ENCODE measurements around the gene CPNE4. TPM values are rescaled to one million over a fixed set of nuclear protein-coding genes. Genes with fewer than 3 reads are reported as not detected.

Gene CPNE4
- total RNA-seq, 1 experiment from 2014 or later, result 1.9 TPM

GRCh38 chr3:131555456-131555855 lies 479.4 kb downstream of the CPNE4 start:
- Histone ChIP-seq H3K27me3 (ENCODE audit: insufficient read depth, low read length) (no peaks in the 10 kb centered on the region), H3K4me2 (ENCODE audit: insufficient read depth, insufficient read length, low read length) (no peak overlapping the region), H3K9me3 (ENCODE audit: control insufficient read depth, low read depth, low read length) (no peaks in the 10 kb centered on the region), H3K14ac (ENCODE audit: insufficient read depth, low read length) (no peak overlapping the region), H3K9ac (ENCODE audit: extremely low read depth, insufficient read length, low read length) (no peak overlapping the region), H3K27ac (ENCODE audit: insufficient read length, low read depth, low read length) (no peak overlapping the region), H3K56ac (ENCODE audit: insufficient read length, low read depth, low read length) (no peak overlapping the region), H2BK20ac (ENCODE audit: low read depth, low read length, poor library complexity, severe bottlenecking) (no peak overlapping the region), H4K91ac (ENCODE audit: insufficient read length, low read depth, low read length) (no peak overlapping the region), H3K23ac (ENCODE audit: insufficient read length, low read depth, low read length) (no peak overlapping the region), H4K5ac (ENCODE audit: insufficient read length, low read depth, low read length) (no peak overlapping the region), H3K4me1 (ENCODE audit: insufficient read depth, low read length) (no peaks in the 10 kb centered on the region), H3K79me2 (ENCODE audit: insufficient read depth, low read length) (no peaks in the 10 kb centered on the region), H2BK120ac (ENCODE audit: low read depth, low read length, poor library complexity, severe bottlenecking) (no peak overlapping the region), H2BK12ac (ENCODE audit: insufficient read length, low read depth, low read length) (no peak overlapping the region), H3K18ac (ENCODE audit: insufficient read length, low read depth, low read length) (no peak overlapping the region), H3K79me1 (ENCODE audit: insufficient read depth, low read depth, low read length, poor library complexity, severe bottlenecking) (no peaks in the 10 kb centered on the region), H2AFZ (ENCODE audit: low read length) (no peak overlapping the region), H3K23me2 (ENCODE audit: insufficient read length, low read depth, low read length, poor library complexity, severe bottlenecking) (no peaks in the 10 kb centered on the region), H4K20me1 (ENCODE audit: control insufficient read depth, insufficient read depth, insufficient read length) (no peaks in the 10 kb centered on the region), H2BK5ac (ENCODE audit: insufficient read length, low read length) (no peak overlapping the region), H2BK15ac (ENCODE audit: low read depth, low read length) (no peak overlapping the region), H2AK5ac (ENCODE audit: insufficient read length, low read length) (no peak overlapping the region), H3T11ph (ENCODE audit: low read length) (no peak overlapping the region), H4K8ac (replicated peaks; ENCODE audit: insufficient read length, low read depth, low read length) (no peak overlapping the region), H3K4ac (ENCODE audit: low read depth, low read length) (no peak overlapping the region)
- Mint-ChIP-seq H3K27ac (no peak overlapping the region), H3K36me3 (ENCODE audit: insufficient read depth in 1 of 3, low read depth in 3 of 3) (no peaks in the 10 kb centered on the region), H3K27me3 (ENCODE audit: low read depth) (no peaks in the 10 kb centered on the region), H3K4me1 (peaks cover 10% of the 10 kb centered on the region in 2 experiments), H3K9me3 (no peaks in the 10 kb centered on the region), H3K4me3 (no peak overlapping the region)
- DNase-seq, result no peak
- TF ChIP-seq CTCF (conservative IDR thresholded peaks at IDR 0.05), result no peak
- WGBS (ENCODE audit: extremely low coverage, insufficient read length, low lambda C conversion rate), result no CpG with 5 or more reads among the region's 2 CpGs
